ENCODE measurements around the gene FKRP.

Gene FKRP

GRCh38 chr19:46785980-46786235 is 40.1 kb downstream of the FKRP start:
- no peak for TF ChIP-seq CTCF (IDR thresholded peaks at IDR 0.05)

- no peak for TF ChIP-seq CTCF (IDR thresholded peaks at IDR 0.05)
Observed at GRCh38 chr19:46786236-46787039, 40.6 kb downstream of the FKRP start.

GRCh38 chr19:46787040-46787330 is 41.1 kb downstream of the FKRP start:
- no peak for TF ChIP-seq CTCF (IDR thresholded peaks at IDR 0.05)

- TF ChIP-seq CTCF (IDR thresholded peaks at IDR 0.05), result no peak
Observed at GRCh38 chr19:46787331-46788261, 41.7 kb downstream of the FKRP start.

GRCh38 chr19:46788262-46788967 is 42.6 kb downstream of the FKRP start, which contains the start of gene SLC1A5:
Gene SLC1A5 (minus strand): TSS chr19:46788594. CDS start chr19:46787965, 629 bp downstream.
- no peak for TF ChIP-seq CTCF (IDR thresholded peaks at IDR 0.05)

- TF ChIP-seq CTCF (IDR thresholded peaks at IDR 0.05), result no peak
Observed at GRCh38 chr19:46788968-46789338, 43.1 kb downstream of the FKRP start.

GRCh38 chr19:46789371-46789770 is 43.5 kb downstream of the FKRP start:
- no peak for TF ChIP-seq CTCF (IDR thresholded peaks at IDR 0.05)
